Activated T-cell treated with anti-CD3 and anti-CD28 coated beads, Interleukin-2, amount 50 U/mL, for 48 hours (primary cell): ENCODE data around the gene GALNT2.

Source experiments
- DNase-seq, 2 experiments: peaks; one replicate each; pipeline ENCODE4 v3.0.0-alpha.2; 2020

The GALNT2 gene

DNA sequence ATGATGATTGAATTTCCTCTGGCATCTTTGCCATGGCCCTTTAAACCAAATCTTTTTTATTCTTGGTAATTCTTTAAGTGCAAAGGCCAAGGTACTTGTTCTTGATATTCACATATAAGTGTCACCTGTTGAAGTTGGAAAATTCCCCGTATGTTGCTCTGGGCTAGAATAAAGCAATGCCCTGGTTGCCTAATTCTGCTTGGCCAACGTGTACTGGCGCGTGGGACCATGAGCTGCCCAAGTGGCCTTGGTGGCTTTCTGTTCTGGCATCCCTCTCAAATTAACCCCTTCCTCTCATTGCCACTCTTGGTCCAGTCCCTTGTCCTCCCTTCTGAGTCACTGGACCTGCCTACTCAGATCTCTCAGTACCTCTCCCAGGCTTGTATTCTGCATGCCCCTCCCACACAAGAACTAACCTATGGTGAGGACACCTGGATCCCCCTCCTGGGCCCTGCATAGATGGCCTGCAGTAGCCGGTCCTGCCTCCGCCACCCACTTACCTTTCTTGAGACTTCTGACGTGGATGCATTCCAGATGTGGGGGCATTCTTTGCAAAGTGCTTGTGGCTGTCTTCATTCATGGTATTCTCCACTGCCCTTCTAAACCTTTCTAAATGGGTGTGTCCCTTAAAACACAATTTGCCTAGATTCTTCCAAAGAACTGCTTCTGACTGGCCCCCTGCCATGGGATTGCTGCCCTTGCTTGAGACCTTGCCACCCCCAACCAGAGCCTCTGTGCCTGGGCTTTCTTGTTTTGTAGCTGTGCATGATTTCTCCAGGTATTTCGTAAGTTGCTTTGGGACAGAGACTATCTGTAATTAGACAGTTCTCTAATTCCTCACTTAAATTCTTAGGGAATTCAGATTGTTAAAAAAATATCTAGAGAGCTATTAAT is 152.4 kb downstream of the GALNT2 start:
- no peak for DNase-seq

DNA sequence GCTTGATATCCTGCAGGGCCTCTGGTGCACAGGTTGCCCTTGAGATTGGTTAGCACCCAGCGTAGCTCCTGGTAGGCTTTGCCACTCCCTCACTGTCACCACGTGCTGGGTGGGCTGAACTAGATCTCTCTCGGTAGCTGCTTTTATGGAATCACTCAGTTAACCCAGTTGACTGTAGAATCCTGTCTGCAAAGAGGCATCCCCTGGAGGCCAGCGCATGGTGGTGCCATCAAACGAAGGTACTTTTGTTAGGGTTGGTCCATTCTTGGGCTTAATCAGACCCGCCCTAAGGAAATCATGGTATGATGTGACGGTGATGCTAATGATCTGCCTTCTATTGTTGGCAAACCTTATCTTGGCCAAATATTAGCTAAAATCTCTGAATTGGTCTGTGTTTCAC is 153.4 kb downstream of the GALNT2 start:
- DNase-seq, result no peak

- DNase-seq, result no peak
Observed at GRCh38 chr1:230220907-230221306, 153.9 kb downstream of the GALNT2 start.

DNA sequence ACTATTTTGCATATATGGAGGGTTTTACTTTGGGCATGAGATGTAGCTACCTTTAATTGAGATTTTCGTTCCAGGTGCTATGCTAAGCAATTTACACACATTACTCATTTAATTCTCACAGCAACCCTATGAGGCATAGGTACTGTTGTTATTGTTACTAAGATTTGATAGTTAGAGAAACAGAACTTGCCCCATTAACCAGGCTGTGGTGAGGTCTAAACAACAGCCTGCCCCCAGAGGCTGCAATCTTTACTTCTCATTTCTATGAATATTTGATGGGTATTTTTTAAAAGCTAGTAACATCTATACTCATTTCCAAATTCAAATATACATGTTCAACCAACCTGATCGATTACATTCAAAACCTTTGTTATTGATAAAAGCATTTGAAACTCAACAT is 155.6 kb downstream of the GALNT2 start:
- no peak for DNase-seq

- DNase-seq, result no peak
Observed at GRCh38 chr1:230224101-230224960, 157.3 kb downstream of the GALNT2 start.

GRCh38 chr1:230226007-230226800 is 159.2 kb downstream of the GALNT2 start:
- no peak for DNase-seq

DNA sequence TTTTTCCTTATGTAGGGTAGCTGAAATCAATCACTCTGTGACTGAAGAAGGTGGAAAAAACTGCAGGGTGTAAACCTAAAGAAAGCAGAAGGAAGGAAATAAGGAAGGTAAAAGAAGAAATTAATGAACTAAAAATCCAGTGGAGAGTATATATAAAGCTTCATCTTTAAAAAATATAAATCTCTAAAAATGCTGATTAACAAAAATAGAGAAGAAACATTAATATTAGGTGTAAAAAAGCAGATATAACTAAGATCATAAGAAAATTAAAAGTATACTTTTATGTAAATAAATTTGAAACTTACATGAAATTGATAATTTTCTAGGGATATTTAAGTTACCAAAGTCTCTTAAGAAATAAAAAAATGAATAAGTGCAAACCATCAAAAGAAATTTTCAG is 159.8 kb downstream of the GALNT2 start:
- DNase-seq, result no peak

GRCh38 chr1:230228236-230228897 is 161.3 kb downstream of the GALNT2 start:
- no peak for DNase-seq

DNA sequence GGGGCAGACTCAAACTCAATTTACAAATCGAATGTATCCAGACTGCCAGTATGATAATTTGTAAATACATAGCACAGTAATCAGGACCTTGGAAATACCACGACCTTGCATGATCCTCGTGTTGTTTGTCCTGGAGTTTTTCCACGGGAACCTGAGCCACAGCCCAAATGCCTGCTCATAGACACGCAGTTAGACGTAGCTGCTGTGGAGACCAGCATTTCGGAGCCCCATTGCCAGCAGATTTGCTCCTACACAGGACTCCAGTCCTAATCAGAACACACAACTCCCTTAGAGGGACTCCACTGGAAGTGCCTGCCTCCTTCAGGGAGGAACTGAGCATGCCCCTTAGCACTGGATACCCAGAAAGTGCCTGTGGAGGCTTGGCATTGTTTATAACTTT is 163.2 kb downstream of the GALNT2 start:
- DNase-seq, result no peak

- no peak for DNase-seq
Observed at GRCh38 chr1:230230948-230231773, 164.1 kb downstream of the GALNT2 start.

DNA sequence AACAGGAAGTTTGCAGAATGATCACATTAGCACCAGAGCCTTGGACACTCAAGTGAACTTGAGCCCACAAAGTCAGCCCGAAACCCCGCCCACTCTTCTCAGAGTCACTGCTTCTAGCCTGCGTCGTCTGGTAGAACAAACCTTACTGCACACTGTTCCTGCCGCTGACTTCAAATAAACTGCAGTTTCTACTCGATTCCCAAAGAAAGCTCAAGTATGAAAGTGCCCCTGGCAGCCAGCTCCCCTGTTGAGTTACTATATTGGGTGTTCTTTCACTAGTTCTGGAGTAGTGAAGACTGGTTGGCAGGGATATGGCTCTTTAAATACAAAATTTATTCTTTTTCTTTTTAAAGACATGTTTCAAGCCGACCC is 164.7 kb downstream of the GALNT2 start:
- peak in 1 of 2 experiments; percentile 51 for DNase-seq

- no peak for DNase-seq
Observed at GRCh38 chr1:230232371-230232771, 165.3 kb downstream of the GALNT2 start.

DNA sequence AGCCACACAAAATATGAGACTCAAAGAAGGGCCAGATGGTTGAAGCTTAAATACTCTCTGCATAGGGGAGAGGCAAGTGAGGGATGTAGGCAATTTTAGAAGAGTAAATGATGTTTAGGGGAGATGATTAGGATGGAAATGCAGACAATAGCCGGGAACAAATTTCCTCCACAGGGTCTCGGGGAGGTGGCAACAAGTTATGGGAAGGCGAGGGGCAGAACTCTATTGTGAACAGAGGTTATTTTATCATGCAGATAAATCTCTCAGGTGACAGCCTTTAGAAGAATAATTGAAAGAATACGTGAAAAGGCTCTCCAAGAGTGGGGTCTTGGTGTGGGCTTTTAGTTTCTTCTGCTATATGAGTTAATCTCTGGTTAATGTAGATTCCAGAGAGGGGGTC is 166.7 kb downstream of the GALNT2 start:
- DNase-seq, result no peak

DNA sequence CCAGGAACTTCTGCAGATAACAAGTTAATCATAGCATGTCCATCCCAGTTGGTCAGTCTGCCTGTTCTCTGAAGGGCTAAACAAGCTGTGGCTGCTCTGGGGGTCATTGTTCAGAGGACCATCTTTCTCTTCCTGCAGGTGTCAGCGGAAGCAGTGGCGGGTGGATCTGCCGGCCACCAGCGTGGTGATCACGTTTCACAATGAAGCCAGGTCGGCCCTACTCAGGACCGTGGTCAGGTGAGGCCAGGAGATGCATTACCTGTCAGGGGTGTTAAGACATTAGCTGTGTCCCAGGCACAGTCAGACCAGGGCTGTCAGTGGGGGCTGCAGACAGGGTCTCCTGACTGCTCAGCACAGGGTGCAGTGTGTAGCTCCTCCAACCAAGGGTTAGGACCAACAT is 168.8 kb downstream of the GALNT2 start:
- no peak for DNase-seq

- no peak for DNase-seq
Observed at GRCh38 chr1:230236301-230237008, 169.4 kb downstream of the GALNT2 start.

- no peak for DNase-seq
Observed at GRCh38 chr1:230237009-230237370, 170.0 kb downstream of the GALNT2 start.

GRCh38 chr1:230237805-230238204 is 170.8 kb downstream of the GALNT2 start:
- no peak for DNase-seq

DNA sequence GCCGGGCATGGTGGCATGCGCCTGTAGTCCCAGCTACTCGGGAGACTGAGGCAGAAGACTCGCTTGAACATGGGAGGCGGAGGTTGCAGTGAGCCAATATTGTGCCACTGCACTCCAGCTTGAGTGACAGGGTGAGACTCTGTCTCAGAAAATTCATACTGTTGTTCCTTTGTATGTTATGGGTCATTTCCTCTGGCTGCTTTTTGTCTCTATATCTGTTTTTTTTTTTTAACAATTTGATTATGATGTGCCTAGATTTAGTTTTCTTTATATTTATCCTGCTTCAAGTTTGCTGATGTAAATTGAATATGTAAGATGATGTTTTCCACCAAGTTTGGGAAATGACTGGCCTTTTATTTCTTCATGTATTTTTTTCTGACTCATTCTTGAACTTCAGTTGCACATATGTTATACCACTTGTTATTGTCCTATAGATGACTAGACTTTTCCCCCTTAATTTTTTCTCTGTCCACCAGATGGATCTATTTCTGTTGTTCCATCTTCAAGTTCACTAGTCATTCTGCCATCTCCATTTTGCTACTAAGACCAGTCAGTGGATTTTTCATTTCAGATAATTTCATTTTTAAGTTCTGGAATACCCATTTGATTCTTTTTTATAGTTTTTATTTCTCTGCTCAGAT is 173.5 kb downstream of the GALNT2 start:
- DNase-seq, result no peak

- peak in 1 of 2 experiments; percentile 3 for DNase-seq
Observed at GRCh38 chr1:230242326-230242725, 175.3 kb downstream of the GALNT2 start.

DNA sequence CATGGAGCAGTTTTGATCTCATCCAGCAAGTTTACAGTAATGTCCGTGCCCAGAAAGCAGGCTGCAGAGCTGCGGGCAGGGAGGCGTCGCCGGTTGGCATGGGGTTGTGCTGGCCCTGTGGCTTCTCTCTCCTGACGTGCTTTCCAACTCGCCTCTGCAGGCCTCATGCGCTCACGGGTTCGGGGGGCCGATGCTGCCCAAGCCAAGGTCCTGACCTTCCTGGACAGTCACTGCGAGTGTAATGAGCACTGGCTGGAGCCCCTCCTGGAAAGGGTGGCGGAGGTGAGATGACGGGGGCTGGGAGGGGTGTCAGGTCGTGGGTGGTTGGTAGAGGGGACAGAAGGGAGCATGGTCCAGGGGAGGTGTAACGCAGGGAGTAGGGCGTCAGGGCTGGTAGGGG is 176.1 kb downstream of the GALNT2 start:
- peak in 1 of 2 experiments; percentile 11 for DNase-seq
